Osteoblast (primary cell): ENCODE data around the gene SLC17A7. TPM values are rescaled to one million over a fixed set of nuclear protein-coding genes. Genes with fewer than 3 reads are reported as not detected.
A peak's percentile ranks its signal among the peaks of the same experiment; 100 is the strongest.

Experiments
- DNase-seq: peaks from one replicate; pipeline ENCODE4 v3.0.0; 2011; ENCODE audit warnings: low spot score, mixed read lengths; ENCODE audit not compliant: insufficient read length; ENCODE audit errors: missing footprints
- H2AFZ ChIP-seq: 2 replicates; pipeline ENCODE4 v1.6.0; 2011; ENCODE audit warnings: mild to moderate bottlenecking, low read length
- H3K27ac ChIP-seq: 2 replicates; pipeline ENCODE4 v1.5.1; 2011; ENCODE audit warnings: mild to moderate bottlenecking, low read depth, low read length, moderate library complexity
- H3K27me3 ChIP-seq: 2 replicates; pipeline ENCODE4 v1.6.0; 2012; ENCODE audit warnings: mild to moderate bottlenecking, control low read depth, inconsistent platforms, low read length, moderate library complexity; ENCODE audit not compliant: insufficient read depth
- H3K36me3 ChIP-seq: 2 replicates; pipeline ENCODE4 v1.5.1; 2011; ENCODE audit warnings: mild to moderate bottlenecking, low read length, control low read depth, moderate library complexity; ENCODE audit not compliant: insufficient read depth
- H3K4me1 ChIP-seq: 2 replicates; pipeline ENCODE4 v1.5.1; 2011; ENCODE audit warnings: mild to moderate bottlenecking, low read length, control low read depth, moderate library complexity; ENCODE audit not compliant: insufficient read depth
- H3K4me2 ChIP-seq: 2 replicates; pipeline ENCODE4 v1.6.0; 2011; ENCODE audit warnings: mild to moderate bottlenecking, low read length; ENCODE audit not compliant: insufficient read depth
- H3K4me3 ChIP-seq: fragments of 200-600 bp; sonication (generic); 3 replicates; pipeline ENCODE4 v1.5.1; 2012; ENCODE audit warnings: mild to moderate bottlenecking, low read length, inconsistent platforms; ENCODE audit not compliant: insufficient read depth
- H3K79me2 ChIP-seq: 2 replicates; pipeline ENCODE4 v1.6.0; 2012; ENCODE audit warnings: mild to moderate bottlenecking, low read length, control low read depth, inconsistent platforms; ENCODE audit not compliant: insufficient read depth
- H3K9me3 ChIP-seq: 2 replicates; pipeline ENCODE4 v1.5.1; 2011; ENCODE audit warnings: low read depth, low read length, control low read depth
- H4K20me1 ChIP-seq: 2 replicates; pipeline ENCODE4 v1.6.0; 2012; ENCODE audit warnings: mild to moderate bottlenecking, low read length, control low read depth; ENCODE audit not compliant: insufficient read depth
- total RNA-seq: library from RNA; depleted of rRNA; stranded (reverse); fragments of >200 nt; gene quantifications from 2 replicates; pipeline ENCODE4 v1.2.3, GENCODE V29; 2012
- TF ChIP-seq, protein P1 (sequence below): IDR thresholded peaks from 2 replicates; pipeline ENCODE4 v1.5.1; 2011; ENCODE audit warnings: mild to moderate bottlenecking, low read depth, low read length, moderate library complexity; ENCODE audit errors: extremely low read depth

The SLC17A7 gene
- under 0.01 TPM in 2 replicates for total RNA-seq

DNA sequence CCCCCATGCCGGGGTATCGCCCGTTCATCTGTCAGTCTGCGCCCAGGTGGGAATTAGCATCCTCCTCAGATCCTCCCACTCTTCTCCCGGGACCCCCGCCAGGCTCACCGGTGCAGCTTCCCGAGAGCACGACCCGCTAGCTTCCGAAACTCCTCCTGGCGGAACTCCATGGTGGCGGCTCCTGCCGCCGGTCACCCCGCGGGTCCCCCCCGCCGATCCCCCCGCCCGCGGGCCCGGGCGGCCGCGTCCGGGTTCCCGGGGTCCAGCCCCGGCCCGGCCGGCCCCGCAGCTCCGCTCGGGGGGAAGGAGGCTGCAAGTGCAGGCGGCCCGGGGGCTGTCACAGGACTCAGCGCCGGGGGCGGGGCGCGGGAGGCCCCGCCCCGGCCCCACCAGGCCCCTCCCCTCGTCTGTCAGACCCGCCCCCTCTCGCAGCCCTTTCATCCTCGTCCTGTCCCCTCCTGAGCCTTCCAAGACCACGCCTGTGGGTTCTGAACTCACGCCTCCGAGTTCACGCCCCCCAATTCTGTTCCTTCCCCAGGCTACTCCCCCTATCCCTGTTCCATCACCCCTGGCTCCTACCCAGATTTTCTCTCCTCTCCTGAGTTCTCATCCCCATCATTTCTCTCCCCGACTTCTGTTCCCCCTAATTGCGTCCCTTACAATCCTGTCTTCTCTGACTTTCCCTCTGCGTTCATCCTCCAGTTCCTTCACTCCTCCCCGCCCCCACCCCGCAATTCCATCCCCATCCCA lies at the start of gene SLC17A7:
Gene SLC17A7 (minus strand): TSS at position 318 of the 750 bp plus-strand sequence. CDS start 148 bp downstream, at position 170.
- Histone ChIP-seq H3K4me3 (peak within 1 kb of the TSS; percentile 76), H2AFZ (peak within 1 kb of the TSS; percentile 46), H3K4me1 (peaks cover 10% of the 10 kb centered on the region), H3K9me3 (no peaks in the 10 kb centered on the region), H3K27ac (no peak within 1 kb of the TSS), H3K79me2 (no peaks in the 10 kb centered on the region), H3K36me3 (no peaks in the 10 kb centered on the region), H3K27me3 (peaks cover 57% of the 10 kb centered on the region), H3K4me2 (peak within 1 kb of the TSS; percentile 94), H4K20me1 (no peaks in the 10 kb centered on the region)
- DNase-seq, result peak; percentile 93
- TF ChIP-seq, protein P1, sequence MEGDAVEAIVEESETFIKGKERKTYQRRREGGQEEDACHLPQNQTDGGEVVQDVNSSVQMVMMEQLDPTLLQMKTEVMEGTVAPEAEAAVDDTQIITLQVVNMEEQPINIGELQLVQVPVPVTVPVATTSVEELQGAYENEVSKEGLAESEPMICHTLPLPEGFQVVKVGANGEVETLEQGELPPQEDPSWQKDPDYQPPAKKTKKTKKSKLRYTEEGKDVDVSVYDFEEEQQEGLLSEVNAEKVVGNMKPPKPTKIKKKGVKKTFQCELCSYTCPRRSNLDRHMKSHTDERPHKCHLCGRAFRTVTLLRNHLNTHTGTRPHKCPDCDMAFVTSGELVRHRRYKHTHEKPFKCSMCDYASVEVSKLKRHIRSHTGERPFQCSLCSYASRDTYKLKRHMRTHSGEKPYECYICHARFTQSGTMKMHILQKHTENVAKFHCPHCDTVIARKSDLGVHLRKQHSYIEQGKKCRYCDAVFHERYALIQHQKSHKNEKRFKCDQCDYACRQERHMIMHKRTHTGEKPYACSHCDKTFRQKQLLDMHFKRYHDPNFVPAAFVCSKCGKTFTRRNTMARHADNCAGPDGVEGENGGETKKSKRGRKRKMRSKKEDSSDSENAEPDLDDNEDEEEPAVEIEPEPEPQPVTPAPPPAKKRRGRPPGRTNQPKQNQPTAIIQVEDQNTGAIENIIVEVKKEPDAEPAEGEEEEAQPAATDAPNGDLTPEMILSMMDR, result no peak

DNA sequence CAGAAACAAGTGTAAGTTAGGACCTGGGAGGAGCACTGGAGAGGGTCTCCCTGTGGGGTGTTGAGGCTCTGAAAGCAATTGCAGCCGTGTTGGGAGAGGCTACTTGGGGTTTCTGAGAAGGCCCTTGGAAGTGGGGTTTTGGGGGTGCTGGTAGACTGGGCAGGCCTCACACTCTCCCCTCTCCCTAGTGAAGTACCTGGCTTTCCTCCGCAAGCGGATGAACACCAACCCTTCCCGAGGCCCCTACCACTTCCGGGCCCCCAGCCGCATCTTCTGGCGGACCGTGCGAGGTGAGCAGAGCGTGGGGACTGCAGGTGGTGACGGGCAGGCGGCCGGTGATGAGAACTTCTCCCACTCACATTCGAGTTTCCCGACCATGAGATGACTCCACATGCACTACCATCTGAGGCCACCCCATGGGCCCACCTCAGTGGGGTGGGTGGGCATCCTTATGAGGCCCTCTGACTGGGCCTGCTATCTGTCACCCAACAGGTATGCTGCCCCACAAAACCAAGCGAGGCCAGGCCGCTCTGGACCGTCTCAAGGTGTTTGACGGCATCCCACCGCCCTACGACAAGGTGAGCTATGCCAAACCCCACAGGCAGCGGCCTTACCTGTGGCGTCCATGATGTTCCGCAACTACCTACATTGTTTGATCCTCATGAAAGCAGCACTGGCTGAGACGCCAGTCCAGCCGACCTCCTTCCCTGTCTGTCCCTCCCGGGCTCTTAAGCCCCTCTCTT lies 49.1 kb upstream of the SLC17A7 start:
- Histone ChIP-seq H3K79me2 (peaks cover 38% of the 10 kb centered on the region), H3K36me3 (peaks cover 47% of the 10 kb centered on the region), H3K27ac (peak overlapping the region; percentile 27), H3K4me2 (peak overlapping the region; percentile 85), H3K9me3 (no peaks in the 10 kb centered on the region), H3K4me3 (peak overlapping the region; percentile 96), H3K27me3 (no peaks in the 10 kb centered on the region), H3K4me1 (peaks cover 13% of the 10 kb centered on the region), H2AFZ (no peak overlapping the region), H4K20me1 (peaks cover 45% of the 10 kb centered on the region)
- no peak for DNase-seq
- TF ChIP-seq, protein P1, result no peak

DNA sequence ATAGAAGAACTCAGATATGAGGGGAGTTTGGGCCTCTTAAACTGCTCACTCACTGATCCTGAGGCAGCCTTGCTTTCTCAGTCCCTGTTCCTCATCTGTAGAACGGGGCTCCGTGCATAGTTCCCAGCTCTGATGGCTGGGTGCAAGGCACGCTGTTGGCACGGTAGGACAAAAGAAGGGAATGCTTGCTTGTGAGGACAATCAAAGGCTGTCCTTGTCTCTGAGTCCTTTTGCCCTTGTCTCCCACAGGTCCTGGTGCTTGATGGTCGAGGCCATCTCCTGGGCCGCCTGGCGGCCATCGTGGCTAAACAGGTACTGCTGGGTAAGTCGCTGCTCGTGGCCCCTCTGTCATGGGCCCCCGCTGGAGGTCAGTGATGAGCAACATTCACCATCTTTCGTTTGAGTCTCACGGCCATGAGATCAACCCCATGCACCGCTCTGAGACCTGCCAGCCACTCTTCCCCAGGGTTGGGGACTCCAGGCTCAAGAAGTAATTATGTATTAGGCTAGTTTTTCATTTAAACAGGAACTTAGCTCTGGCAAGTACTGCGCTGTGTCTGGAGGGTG lies 48.4 kb upstream of the SLC17A7 start:
- Histone ChIP-seq H2AFZ (no peak overlapping the region), H3K36me3 (peaks cover 47% of the 10 kb centered on the region), H3K9me3 (no peaks in the 10 kb centered on the region), H3K27ac (peak overlapping the region; percentile 87), H3K4me2 (peak overlapping the region; percentile 85), H3K4me1 (peaks cover 13% of the 10 kb centered on the region), H3K4me3 (peak overlapping the region; percentile 96), H4K20me1 (peaks cover 45% of the 10 kb centered on the region), H3K27me3 (no peaks in the 10 kb centered on the region), H3K79me2 (peaks cover 38% of the 10 kb centered on the region)
- no peak for DNase-seq
- TF ChIP-seq, protein P1, result no peak
